MCF 10A (cell line): Measurements from ENCODE around the gene CCPG1. TPM values are rescaled to one million over a fixed set of nuclear protein-coding genes. Genes with fewer than 3 reads are reported as not detected.
"Not testable (repeated sequence)": the region's sequence is repeated elsewhere in the genome, so short reads cannot be mapped to it uniquely, and the experiment has no call there.

Source experiments
- BruUV-seq: library from RNA; stranded (reverse); fragments of 400-500 nt; replicated peaks from 2 replicates; lab custom pipeline; 2021; lab: Mats Ljungman, UMichigan
- CTCF ChIA-PET: fragments of 300-600 bp; sonication (Branson Sonifier 250); formaldehyde crosslinking; extraction: SDS; loops from one replicate; lab custom pipeline; 2021; ENCODE audit warnings: antibody characterized with exemption, inconsistent platforms; lab: Yijun Ruan, JAX
- POLR2A ChIA-PET: fragments of 300-600, 350-650 bp; sonication (Branson Sonifier 250); formaldehyde crosslinking; extraction: SDS; loops from one replicate; lab custom pipeline; 2020; ENCODE audit warnings: antibody characterized with exemption, inconsistent platforms; lab: Yijun Ruan, JAX
- DNase-seq: peaks from one replicate; pipeline ENCODE4 v3.0.0-alpha.2; 2018; ENCODE audit not compliant: unreplicated experiment
- H3K27ac Mint-ChIP-seq: one replicate; pipeline ENCODE4 v1.8.0; 2022; ENCODE audit warnings: mild to moderate bottlenecking, low read depth, mixed read lengths; ENCODE audit not compliant: unreplicated experiment
- H3K27me3 Mint-ChIP-seq: one replicate; pipeline ENCODE4 v1.8.0; 2022; ENCODE audit warnings: mixed read lengths; ENCODE audit not compliant: insufficient read depth, unreplicated experiment
- H3K36me3 Mint-ChIP-seq: one replicate; pipeline ENCODE4 v1.8.0; 2022; ENCODE audit warnings: mild to moderate bottlenecking, moderate library complexity, mixed read lengths; ENCODE audit not compliant: insufficient read depth, unreplicated experiment
- H3K4me1 Mint-ChIP-seq: one replicate; pipeline ENCODE4 v1.8.0; 2022; ENCODE audit warnings: mixed read lengths; ENCODE audit not compliant: insufficient read depth, unreplicated experiment
- H3K4me3 Mint-ChIP-seq: one replicate; pipeline ENCODE4 v1.8.0; 2022; ENCODE audit warnings: mild to moderate bottlenecking, moderate library complexity, mixed read lengths; ENCODE audit not compliant: unreplicated experiment
- H3K9me3 Mint-ChIP-seq: one replicate; pipeline ENCODE4 v1.8.0; 2022; ENCODE audit warnings: mixed read lengths; ENCODE audit not compliant: unreplicated experiment
- intact Hi-C: fragments of 100-400 bp; cut with micrococcal nuclease; formaldehyde crosslinking; loops from 2 replicates; pipeline ENCODE4 v1.14.1; 2022
- total RNA-seq: library from RNA; stranded (reverse); gene quantifications from 2 replicates; pipeline ENCODE4 v1.2.3, GENCODE V29; 2022
- TF ChIP-seq, protein P1 (sequence below): fragments of 200-600 bp; IDR thresholded peaks from one replicate; pipeline ENCODE4 v1.8.0; 2022; ENCODE audit warnings: antibody characterized with exemption, mild to moderate bottlenecking; ENCODE audit not compliant: unreplicated experiment

Gene CCPG1
- total RNA-seq, 1 experiment from 2014 or later: 30.4 TPM

DNA sequence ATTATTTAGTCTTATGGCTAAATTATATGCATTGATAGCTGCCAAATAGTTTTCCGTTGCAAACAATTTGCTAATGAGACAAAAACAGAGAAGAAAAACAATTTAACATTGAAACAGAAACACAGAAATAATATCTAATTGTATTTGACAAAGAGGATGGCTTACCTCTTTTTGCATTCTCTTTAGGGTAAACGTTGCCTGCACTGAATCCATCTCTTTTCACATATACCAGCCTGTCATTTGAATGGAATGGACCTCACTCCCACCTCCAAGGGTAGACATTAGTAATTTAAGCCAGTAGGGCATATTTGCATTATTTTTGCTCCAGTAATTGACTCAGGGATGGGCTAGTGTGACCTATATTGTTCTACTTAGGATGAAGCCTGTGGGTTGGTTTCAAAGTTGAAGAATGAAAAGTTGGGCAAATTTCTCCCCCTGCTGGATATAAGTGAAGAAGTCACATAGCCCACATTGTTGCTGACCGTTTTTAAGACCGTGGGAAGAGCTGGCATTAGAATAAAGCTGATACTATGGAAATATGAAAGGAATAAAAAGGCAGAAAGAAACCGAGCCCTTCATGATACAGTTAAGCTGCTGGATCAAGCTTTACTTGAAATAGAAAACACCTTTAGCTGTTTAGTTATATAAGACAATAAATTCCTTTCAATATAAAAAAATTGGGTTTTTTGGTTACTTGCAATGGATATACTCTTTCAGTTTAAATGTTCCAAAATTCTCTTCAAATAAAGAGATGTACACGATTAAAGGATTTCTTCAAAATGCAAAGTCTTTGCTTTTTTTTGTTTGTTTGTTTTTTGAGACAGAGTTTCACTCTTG is 27.0 kb upstream of the CCPG1 start:
- peak; percentile 67 for DNase-seq
- H3K9me3 Mint-ChIP-seq: no peaks in the 10 kb centered on the region
- no peaks in the 10 kb centered on the region for H3K4me1 Mint-ChIP-seq
- TF ChIP-seq, protein P1, sequence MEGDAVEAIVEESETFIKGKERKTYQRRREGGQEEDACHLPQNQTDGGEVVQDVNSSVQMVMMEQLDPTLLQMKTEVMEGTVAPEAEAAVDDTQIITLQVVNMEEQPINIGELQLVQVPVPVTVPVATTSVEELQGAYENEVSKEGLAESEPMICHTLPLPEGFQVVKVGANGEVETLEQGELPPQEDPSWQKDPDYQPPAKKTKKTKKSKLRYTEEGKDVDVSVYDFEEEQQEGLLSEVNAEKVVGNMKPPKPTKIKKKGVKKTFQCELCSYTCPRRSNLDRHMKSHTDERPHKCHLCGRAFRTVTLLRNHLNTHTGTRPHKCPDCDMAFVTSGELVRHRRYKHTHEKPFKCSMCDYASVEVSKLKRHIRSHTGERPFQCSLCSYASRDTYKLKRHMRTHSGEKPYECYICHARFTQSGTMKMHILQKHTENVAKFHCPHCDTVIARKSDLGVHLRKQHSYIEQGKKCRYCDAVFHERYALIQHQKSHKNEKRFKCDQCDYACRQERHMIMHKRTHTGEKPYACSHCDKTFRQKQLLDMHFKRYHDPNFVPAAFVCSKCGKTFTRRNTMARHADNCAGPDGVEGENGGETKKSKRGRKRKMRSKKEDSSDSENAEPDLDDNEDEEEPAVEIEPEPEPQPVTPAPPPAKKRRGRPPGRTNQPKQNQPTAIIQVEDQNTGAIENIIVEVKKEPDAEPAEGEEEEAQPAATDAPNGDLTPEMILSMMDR: peak; percentile 64
- ChIA-PET CTCF (interaction anchor here (0.6 to 4.2 kb wide), 28 partner anchors 8 to 223 kb away, joined by 3 to 25 read pairs (median 4); partner anchors contain the start of genes CCPG1, PIERCE2, PIGB and PIGBOS1), POLR2A (interaction anchor here (1.0 to 3.3 kb wide), 4 partner anchors 27 to 118 kb away, joined by 3 to 11 read pairs (median 4); partner anchors contain the start of genes CCPG1, PIERCE2, PIGB and PIGBOS1)
- H3K27me3 Mint-ChIP-seq: no peaks in the 10 kb centered on the region
- no peak overlapping the region for H3K27ac Mint-ChIP-seq
- BruUV-seq: no TSS peak
- H3K36me3 Mint-ChIP-seq: no peaks in the 10 kb centered on the region
- H3K4me3 Mint-ChIP-seq: no peak overlapping the region
- intact Hi-C loops: loop anchor here (1.0 to 5.0 kb wide), 4 partner anchors 116 to 1623 kb away; partner anchors contain the start of genes PIGB and PIGBOS1

DNA sequence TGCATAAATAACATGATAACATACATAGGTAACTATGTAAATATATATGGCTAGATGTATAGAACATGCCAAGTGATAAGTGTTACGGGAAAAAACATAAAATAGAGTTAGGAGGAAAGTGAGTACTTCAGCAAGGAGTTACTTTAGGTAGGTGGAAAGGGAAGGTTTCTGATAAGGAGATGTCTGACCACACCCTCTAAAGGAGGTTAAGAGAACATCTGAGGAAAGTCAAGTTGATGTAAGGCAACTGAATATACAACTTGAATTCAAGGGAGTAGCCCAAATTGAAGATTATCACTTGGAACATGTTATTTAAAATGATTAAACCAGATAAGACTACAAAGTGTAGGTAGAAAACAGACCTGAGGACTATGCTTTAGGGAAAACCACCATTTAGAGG is 13.9 kb upstream of the CCPG1 start:
- Mint-ChIP-seq H3K4me3 (no peak overlapping the region), H3K4me1 (no peaks in the 10 kb centered on the region), H3K36me3 (no peaks in the 10 kb centered on the region), H3K27ac (peak overlapping the region; percentile 72), H3K9me3 (no peaks in the 10 kb centered on the region), H3K27me3 (no peaks in the 10 kb centered on the region)
- no TSS peak for BruUV-seq
- DNase-seq: no peak
- ChIA-PET CTCF (interaction anchor here (1.0 to 3.7 kb wide), 2 partner anchors 13 to 18 kb away, joined by 10 to 22 read pairs; no protein-coding TSS in a partner anchor), POLR2A (no interaction called here)
- intact Hi-C loops: no loop called here
- TF ChIP-seq, protein P1: no peak

DNA sequence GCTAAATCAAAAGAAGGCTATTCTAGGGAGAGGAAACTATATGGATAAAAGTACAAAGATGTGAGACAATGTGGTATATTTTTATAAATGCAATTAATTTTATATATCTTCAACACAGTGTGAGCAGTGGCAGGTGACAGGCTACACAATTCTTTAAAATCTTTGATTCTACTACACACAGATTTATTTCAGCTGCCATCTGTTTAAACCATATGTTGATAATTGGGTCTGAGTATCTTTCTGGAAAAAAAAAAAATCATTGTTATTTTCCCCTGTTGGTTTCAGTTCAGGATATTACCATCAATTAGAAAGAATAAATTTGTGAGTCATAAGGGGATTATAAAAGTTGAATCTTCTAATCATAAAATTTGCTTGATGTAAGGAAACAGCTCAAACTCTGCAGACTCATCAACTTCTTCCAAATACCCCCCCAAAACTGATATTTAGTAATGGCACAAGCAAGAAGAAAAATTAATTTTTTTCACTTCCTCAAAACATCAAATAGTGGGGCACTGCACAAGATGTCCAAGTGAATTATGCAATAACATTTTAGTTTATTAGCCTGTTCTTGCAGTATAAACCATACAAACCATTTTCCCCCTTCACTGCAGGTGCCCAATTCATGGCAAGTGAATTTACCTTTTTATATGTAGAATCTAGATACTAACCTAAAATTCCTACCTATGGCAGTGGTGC is 12.2 kb upstream of the CCPG1 start:
- POLR2A ChIA-PET: interaction anchor here (0.7 kb wide), 1 partner anchor 12 kb away, joined by 3 read pairs; the partner anchor contains the start of gene PIERCE2
- Mint-ChIP-seq H3K27me3 (no peaks in the 10 kb centered on the region), H3K4me3 (no peak overlapping the region), H3K27ac (no peak overlapping the region), H3K36me3 (no peaks in the 10 kb centered on the region), H3K9me3 (no peaks in the 10 kb centered on the region), H3K4me1 (no peaks in the 10 kb centered on the region)
- BruUV-seq: no TSS peak
- intact Hi-C loops: no loop called here
- DNase-seq: no peak
- TF ChIP-seq, protein P1: no peak
- CTCF ChIA-PET: interaction anchor here (1.8 to 3.7 kb wide), 2 partner anchors 15 to 20 kb away, joined by 9 to 22 read pairs; no protein-coding TSS in a partner anchor

DNA sequence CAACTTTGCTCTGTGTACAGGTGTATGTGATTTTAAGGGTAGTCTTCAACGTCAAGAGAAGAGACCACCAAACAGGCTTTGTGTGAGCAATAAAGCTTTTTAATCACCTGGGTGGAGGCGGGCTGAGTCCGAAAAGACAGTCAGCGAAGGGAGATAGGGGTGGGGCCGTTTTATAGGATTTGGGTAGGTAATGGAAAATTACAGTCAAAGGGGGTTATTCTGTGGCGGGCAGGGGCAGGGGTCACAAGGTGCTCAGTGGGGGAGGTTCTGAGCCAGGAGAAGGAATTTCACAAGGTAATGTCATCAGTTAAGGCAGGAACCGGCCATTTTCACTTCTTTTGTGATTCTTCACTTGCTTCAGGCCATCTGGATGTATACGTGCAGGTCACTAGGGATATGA is 9.5 kb upstream of the CCPG1 start:
- H3K27ac Mint-ChIP-seq, BruUV-seq, intact Hi-C loops, H3K9me3 Mint-ChIP-seq, H3K36me3 Mint-ChIP-seq, H3K4me1 Mint-ChIP-seq, H3K4me3 Mint-ChIP-seq, H3K27me3 Mint-ChIP-seq, POLR2A ChIA-PET, DNase-seq: not testable (repeated sequence)
- CTCF ChIA-PET: interaction anchor here (0.5 to 0.9 kb wide), 3 partner anchors 18 to 383 kb away, joined by 3 to 6 read pairs (median 3); no protein-coding TSS in a partner anchor

DNA sequence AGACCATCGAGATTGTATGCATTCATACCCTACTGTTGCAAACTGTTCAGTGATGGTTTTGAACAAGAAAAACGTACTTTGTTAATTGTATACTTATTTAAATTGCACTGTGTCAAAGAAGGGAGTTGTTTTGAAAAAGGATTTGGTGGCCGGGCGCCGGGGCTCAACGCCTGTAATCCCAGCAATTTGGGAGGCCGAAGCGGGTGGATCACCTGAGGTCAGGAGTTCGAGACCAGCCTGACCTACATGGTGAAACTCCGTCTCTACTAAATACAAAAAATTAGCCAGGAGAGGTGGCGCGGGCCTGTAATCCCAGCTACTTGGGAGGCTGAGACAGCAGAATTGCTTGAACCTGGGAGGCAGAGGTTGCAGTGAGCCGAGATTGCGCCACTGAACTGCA is 817 bp upstream of the CCPG1 start:
- not testable (repeated sequence) for H3K9me3 Mint-ChIP-seq, H3K36me3 Mint-ChIP-seq, H3K27me3 Mint-ChIP-seq, BruUV-seq, DNase-seq, H3K4me1 Mint-ChIP-seq
- ChIA-PET POLR2A (interaction anchor here (0.6 to 2.5 kb wide), 18 partner anchors 8 to 584 kb away, joined by 3 to 18 read pairs (median 5); partner anchors contain the start of genes NEDD4, PIGB, PIGBOS1 and RSL24D1), CTCF (interaction anchor here (0.6 to 4.1 kb wide), 19 partner anchors 15 to 506 kb away, joined by 3 to 24 read pairs (median 5); partner anchors contain the start of genes PIGB and PIGBOS1)
- intact Hi-C loops: loop anchor here (1.0 to 2.0 kb wide), 4 partner anchors 20 to 192 kb away; partner anchors contain the start of genes PIGB, PIGBOS1 and RAB27A
- Mint-ChIP-seq H3K4me3 (peak overlapping the region; percentile 82), H3K27ac (peak overlapping the region; percentile 86)
